Neutrophil (primary cell): ENCODE measurements around the gene FAU.

ENCODE experiments used
- H3K27ac ChIP-seq: fragments of 200-600 bp; sonication (generic); 2 replicates; pipeline ENCODE4 v1.5.1; 2016; ENCODE audit warnings: mild to moderate bottlenecking, moderate library complexity
- H3K27me3 ChIP-seq: fragments of 200-600 bp; sonication (generic); 2 replicates; pipeline ENCODE4 v1.6.0; 2016; ENCODE audit warnings: mild to moderate bottlenecking
- H3K36me3 ChIP-seq: fragments of 200-600 bp; sonication (generic); 2 replicates; pipeline ENCODE4 v1.5.1; 2017
- H3K4me1 ChIP-seq, 2 experiments: fragments of 200-600 bp in 1 of 2; sonication (generic) in 1 of 2; 1 replicate in 1 of 2; 2 replicates in 1 of 2; pipeline versions ENCODE4 v1.5.1 to v1.6.1; 2013 to 2016; ENCODE audit warnings: low read depth in 1 of 2, low read length in 1 of 2, mild to moderate bottlenecking in 1 of 2, moderate library complexity in 1 of 2; ENCODE audit not compliant: control insufficient read depth in 1 of 2, insufficient read depth in 1 of 2
- H3K4me3 ChIP-seq, 2 experiments: fragments of 200-600 bp in 1 of 2; sonication (generic) in 1 of 2; 1 replicate in 1 of 2; 2 replicates in 1 of 2; pipeline ENCODE4 v1.5.1; 2013 to 2016; ENCODE audit warnings: low read depth in 1 of 2, low read length in 1 of 2, mild to moderate bottlenecking in 1 of 2, moderate library complexity in 1 of 2
- H3K9me3 ChIP-seq: fragments of 200-600 bp; sonication (generic); 2 replicates; pipeline ENCODE4 v1.5.1; 2016
- TF ChIP-seq, protein P1 (sequence below): fragments of 200-600 bp; sonication (generic); IDR thresholded peaks from 2 replicates; pipeline ENCODE4 v1.5.1; 2016; ENCODE audit warnings: antibody characterized with exemption

Gene FAU

DNA sequence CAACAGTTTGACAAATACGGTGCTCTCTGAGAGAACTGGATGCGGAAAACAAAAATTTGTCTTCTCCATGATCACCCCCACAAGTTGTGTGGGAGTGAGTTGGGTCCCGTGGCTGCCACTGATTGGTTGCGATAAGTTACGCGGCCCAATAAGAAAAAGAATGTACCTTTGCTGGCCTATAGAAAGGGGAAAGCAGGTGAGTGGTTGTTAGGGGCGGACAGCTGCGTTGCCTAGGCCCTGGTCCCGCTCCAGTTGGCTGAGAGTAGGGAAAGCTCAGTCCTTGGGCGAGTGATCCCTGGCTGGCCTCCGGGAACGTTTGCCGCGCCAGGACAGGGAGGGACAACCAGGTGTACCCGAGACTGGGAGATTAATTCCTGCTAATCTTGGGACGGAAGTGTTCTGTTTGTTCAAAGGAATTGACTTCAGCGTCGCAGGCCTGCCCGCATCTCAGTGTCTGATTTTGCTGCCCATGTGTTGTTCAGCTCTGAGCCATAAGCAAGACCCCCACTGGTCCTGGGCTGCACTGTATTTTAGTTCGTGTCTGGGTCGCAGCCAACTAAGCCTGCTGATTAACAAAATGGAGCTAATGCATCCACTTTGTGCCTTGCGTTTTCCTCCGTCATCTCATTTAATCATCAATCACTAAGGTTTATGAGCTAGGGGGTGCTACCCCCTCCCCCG is 13.2 kb upstream of the FAU start:
- peak overlapping the region; percentile 95 for H3K27ac ChIP-seq
- peaks cover 2% of the 10 kb centered on the region for H3K27me3 ChIP-seq
- peaks cover 27% of the 10 kb centered on the region for H3K36me3 ChIP-seq
- H3K4me1 ChIP-seq = peaks cover 34 to 38% of the 10 kb centered on the region in 2 experiments
- no peaks in the 10 kb centered on the region for H3K9me3 ChIP-seq
- TF ChIP-seq, protein P1, sequence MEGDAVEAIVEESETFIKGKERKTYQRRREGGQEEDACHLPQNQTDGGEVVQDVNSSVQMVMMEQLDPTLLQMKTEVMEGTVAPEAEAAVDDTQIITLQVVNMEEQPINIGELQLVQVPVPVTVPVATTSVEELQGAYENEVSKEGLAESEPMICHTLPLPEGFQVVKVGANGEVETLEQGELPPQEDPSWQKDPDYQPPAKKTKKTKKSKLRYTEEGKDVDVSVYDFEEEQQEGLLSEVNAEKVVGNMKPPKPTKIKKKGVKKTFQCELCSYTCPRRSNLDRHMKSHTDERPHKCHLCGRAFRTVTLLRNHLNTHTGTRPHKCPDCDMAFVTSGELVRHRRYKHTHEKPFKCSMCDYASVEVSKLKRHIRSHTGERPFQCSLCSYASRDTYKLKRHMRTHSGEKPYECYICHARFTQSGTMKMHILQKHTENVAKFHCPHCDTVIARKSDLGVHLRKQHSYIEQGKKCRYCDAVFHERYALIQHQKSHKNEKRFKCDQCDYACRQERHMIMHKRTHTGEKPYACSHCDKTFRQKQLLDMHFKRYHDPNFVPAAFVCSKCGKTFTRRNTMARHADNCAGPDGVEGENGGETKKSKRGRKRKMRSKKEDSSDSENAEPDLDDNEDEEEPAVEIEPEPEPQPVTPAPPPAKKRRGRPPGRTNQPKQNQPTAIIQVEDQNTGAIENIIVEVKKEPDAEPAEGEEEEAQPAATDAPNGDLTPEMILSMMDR = no peak
- peak overlapping the region; percentile 74 to 90 for H3K4me3 ChIP-seq

DNA sequence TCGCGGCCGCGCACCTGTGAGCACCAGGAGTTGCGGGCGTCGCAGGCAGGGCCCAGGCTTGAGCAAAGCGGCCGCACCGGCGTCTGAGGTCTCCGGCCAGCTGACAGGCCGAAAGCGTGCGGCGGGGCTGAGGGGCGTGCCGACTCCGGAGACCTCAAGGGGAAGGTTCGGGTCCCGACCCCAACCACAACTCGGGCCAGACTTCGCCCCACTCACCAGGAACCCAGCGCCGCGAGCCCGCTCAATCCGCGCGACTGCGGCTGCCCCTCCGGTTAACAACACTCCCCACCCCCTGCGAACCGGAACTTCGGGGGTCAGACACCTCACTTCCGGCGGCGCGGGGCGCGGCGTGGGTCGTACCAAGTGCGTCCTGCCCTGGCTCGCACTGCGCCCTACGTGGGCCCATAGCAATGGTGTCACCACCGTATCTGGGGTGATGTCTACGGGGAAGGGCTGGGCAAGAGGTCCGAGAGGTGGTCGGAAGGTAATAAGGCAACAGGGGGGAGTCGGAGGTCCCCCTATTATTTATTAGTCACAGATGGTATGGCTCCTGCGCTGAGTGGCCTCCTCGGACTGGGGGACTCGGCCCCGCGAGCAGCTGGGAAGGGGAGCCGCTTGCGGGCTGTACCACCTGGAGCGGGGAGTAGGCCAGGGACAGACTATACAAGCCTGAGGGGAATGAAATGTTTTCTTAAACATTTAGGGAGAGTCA is 12.5 kb upstream of the FAU start, which contains the start of gene SYVN1:
Gene SYVN1 (minus strand): TSS at position 280 of the 712 bp plus-strand sequence. CDS start 918 bp downstream, outside the sequence.
- Histone ChIP-seq H3K27ac (peak within 1 kb of the TSS; percentile 95), H3K9me3 (no peaks in the 10 kb centered on the region), H3K4me1 (peaks cover 34 to 38% of the 10 kb centered on the region in 2 experiments), H3K36me3 (peaks cover 34% of the 10 kb centered on the region), H3K27me3 (no peaks in the 10 kb centered on the region), H3K4me3 (peak within 1 kb of the TSS; percentile 74 to 90)
- TF ChIP-seq, protein P1 = peak; percentile 14

DNA sequence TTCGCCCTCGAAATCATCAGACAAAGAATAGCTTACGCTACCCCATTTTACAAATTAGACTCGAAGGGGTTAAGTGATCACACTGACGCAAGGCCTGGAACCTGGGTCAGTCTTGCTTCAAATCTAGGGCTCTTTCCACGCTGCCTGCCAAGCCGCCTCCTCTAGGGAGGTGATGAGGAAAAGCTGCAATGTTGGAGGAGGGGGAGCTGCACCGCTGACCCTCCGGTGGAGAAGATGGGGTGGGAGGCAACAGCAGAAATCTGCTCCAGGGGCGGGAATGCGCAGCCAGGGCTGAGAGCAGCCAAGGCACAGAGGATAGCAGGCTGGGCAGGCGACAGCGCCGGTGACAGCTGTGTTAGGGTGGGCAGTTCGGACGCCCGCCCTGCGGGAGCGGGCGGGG is 11.8 kb upstream of the FAU start:
- Histone ChIP-seq H3K9me3 (no peaks in the 10 kb centered on the region), H3K36me3 (peaks cover 41% of the 10 kb centered on the region), H3K4me1 (peaks cover 34 to 38% of the 10 kb centered on the region in 2 experiments), H3K27ac (peak overlapping the region; percentile 95), H3K4me3 (peak overlapping the region; percentile 74 to 90), H3K27me3 (no peaks in the 10 kb centered on the region)
- TF ChIP-seq, protein P1 = no peak

DNA sequence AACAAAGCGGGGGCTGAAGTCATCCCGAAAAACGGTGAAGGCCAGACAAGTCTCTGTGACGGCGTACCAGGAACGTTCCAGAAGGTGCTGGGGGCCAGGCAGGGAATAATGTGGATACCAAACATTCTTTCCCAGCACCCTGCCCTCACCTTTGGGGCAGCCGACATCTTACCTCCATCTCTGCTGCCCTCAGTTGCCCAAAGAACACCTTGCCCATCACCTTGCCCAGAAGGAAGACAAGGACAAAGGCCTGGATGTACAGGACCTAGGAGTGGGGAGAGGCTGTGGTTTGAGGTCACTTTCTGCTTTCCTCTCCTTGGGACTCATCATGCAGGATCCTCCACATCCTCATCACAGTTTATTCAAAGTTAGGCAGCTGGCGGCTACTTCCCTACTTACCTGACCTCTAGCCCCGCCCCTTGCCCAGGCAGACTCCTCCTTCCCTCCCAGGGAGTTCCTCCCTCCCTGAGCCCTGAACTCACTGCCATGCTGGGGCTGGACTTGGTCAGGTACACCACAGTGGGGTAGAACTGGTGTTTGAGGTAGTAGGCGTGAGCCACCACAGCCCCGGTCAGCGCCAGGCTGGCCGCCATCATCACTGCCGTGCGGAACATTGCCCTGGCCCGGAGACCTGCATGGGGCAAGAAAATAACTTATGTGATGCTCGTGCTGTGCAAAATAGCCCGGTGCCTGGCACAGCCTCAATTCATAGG is 11.2 kb upstream of the FAU start:
- H3K27me3 ChIP-seq = no peaks in the 10 kb centered on the region
- H3K4me1 ChIP-seq = peaks cover 34 to 38% of the 10 kb centered on the region in 2 experiments
- H3K9me3 ChIP-seq = no peaks in the 10 kb centered on the region
- TF ChIP-seq, protein P1 = no peak
- peaks cover 47% of the 10 kb centered on the region for H3K36me3 ChIP-seq
- H3K4me3 ChIP-seq = peak overlapping the region; percentile 74 to 90
- peak overlapping the region; percentile 95 for H3K27ac ChIP-seq

DNA sequence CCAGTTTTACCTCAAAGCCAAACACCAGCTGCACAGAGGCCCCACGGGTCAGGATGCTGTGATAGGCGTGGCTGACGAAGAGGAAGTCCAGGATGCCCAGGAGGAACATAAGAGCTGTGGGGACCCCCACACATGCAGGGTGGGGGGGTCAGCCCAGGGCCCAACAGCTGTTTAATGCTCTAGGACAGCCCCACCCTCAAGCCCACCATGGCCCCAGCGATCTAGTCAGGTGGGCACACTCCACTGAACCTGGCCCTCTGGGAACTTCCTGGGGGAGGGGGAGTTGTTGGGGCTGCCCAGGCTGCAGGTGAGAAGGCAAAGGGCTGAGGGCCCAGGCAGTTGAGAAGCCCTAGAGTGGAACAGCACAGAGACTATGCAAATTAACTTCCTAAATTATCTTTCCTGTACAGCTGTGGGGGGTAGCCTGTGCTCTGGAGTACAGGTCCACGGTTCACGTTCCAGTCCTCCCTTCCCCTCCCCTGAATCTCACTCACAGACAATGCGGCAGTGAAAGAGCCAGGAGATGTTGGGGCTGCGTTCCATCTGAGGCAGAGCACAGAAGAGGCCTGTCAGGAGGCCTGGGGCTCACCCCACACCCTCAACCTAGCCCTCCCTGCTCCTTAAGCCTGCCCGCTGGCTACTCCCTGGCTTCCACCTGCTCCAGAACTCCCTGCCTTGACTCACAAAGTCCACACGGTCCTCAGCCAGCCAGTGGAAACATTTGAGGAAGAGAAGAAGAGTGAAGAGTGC is 10.5 kb upstream of the FAU start:
- H3K27me3 ChIP-seq = no peaks in the 10 kb centered on the region
- H3K9me3 ChIP-seq = no peaks in the 10 kb centered on the region
- peaks cover 54% of the 10 kb centered on the region for H3K36me3 ChIP-seq
- H3K4me1 ChIP-seq = peaks cover 34 to 38% of the 10 kb centered on the region in 2 experiments
- peak overlapping the region in 1 of 2 experiments; percentile 90 for H3K4me3 ChIP-seq
- TF ChIP-seq, protein P1 = no peak
- peak overlapping the region; percentile 95 for H3K27ac ChIP-seq
